ENCODE measurements around the gene HRH2.

The HRH2 gene

DNA sequence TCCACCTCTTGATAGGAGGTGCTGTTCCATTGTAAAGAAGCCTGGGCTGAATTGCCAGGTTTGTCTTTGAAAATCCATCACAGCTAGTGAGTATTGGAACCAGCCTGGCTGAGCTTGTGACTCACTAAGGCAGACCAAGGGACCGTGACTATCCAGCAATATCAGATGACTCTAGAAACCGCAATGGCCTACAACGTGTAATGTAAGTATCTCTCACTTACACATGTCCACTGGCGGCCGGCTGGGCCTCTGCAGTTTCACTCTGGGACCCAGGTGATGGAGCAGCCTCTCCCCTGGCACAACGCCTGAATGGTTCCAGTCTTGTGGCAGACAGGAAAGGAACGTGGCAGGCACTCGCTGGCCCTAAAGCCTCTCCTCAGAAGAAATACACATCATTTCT is 3.1 kb upstream of the HRH2 start:
- no peak overlapping the region for H3K4me3 ChIP-seq (ENCODE audit: low read length)
- DNase-seq (ENCODE audit: low read depth) = no peak
- TF ChIP-seq CTCF (conservative IDR thresholded peaks at IDR 0.05; ENCODE audit: low read length) = no peak

GRCh38 chr5:175655411-175655810 is 2.5 kb upstream of the HRH2 start:
- H3K4me3 ChIP-seq (ENCODE audit: low read length) = no peak overlapping the region
- no peak for DNase-seq (ENCODE audit: low read depth)
- no peak for TF ChIP-seq CTCF (conservative IDR thresholded peaks at IDR 0.05; ENCODE audit: low read length)

DNA sequence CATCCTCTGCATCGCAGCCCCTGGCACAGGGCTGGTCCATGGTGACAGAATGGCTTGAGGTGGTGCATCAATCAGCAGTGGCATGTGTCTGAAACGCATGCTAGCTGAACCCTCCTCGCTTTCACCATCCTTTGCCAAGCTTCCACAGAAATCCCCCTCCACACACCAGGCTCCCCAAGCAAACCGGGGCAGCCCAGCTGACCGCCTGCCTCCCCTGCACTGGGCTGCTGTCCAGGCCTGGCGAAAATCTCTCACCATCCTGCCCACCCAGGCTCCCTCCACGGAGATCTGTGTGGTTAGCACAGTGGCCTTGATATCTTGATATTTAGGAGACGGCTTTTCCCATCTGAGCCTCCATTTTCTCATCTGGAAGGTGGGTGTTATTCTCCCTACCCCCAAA is 905 bp upstream of the HRH2 start:
- no peak overlapping the region for H3K4me3 ChIP-seq (ENCODE audit: low read length)
- DNase-seq (ENCODE audit: low read depth) = no peak
- no peak for TF ChIP-seq CTCF (conservative IDR thresholded peaks at IDR 0.05; ENCODE audit: low read length)

DNA sequence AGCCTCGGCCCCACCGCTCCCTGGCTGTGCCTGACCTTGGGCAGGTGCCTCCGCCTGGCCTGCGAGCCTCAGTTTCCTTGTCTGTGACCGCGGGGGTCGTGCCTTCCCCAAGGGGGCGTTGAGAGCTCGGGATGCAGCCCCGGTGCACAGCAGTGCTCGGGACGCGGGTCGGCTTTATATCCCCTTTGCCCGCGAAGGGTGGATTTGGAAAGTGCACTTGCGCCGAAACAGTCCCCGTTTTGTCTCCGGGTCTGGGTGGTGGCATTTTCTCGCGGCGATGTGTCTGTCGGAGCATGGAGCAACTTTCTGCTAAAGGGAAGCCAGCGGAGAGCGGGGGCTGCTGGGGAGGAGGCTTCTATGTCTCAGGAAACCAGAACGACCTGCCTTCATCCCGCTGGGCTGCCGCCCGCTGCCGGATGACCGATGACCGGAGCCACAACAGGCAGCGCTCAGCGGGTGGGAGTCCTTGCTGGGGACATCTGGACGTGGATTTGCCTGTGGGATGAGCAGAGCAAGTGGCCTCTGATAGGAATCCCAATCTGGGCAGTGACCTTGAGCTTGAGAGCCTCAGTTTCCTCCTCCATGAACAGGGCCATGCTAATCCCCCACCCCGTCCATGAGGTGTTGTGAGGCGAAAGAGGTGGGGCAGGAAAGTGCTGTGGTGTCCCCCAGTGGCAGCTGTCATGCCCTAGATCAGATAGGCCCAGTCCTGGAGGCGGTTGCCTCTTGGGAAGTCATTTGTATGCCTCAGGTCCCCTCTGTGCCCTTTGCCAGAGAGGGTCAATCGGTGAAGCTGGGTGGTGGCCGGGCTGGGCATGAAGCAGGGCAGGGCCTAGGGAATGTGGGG is 651 bp downstream of the HRH2 start:
- DNase-seq (ENCODE audit: low read depth) = no peak
- no peak overlapping the region for H3K4me3 ChIP-seq (ENCODE audit: low read length)
- no peak for TF ChIP-seq CTCF (conservative IDR thresholded peaks at IDR 0.05; ENCODE audit: low read length)

- H3K4me3 ChIP-seq (ENCODE audit: low read length) = no peak overlapping the region
- DNase-seq (ENCODE audit: low read depth) = no peak
- TF ChIP-seq CTCF (conservative IDR thresholded peaks at IDR 0.05; ENCODE audit: low read length) = no peak
These were observed 1.8 kb downstream of the HRH2 start for GRCh38 chr5:175659546-175660253.

DNA sequence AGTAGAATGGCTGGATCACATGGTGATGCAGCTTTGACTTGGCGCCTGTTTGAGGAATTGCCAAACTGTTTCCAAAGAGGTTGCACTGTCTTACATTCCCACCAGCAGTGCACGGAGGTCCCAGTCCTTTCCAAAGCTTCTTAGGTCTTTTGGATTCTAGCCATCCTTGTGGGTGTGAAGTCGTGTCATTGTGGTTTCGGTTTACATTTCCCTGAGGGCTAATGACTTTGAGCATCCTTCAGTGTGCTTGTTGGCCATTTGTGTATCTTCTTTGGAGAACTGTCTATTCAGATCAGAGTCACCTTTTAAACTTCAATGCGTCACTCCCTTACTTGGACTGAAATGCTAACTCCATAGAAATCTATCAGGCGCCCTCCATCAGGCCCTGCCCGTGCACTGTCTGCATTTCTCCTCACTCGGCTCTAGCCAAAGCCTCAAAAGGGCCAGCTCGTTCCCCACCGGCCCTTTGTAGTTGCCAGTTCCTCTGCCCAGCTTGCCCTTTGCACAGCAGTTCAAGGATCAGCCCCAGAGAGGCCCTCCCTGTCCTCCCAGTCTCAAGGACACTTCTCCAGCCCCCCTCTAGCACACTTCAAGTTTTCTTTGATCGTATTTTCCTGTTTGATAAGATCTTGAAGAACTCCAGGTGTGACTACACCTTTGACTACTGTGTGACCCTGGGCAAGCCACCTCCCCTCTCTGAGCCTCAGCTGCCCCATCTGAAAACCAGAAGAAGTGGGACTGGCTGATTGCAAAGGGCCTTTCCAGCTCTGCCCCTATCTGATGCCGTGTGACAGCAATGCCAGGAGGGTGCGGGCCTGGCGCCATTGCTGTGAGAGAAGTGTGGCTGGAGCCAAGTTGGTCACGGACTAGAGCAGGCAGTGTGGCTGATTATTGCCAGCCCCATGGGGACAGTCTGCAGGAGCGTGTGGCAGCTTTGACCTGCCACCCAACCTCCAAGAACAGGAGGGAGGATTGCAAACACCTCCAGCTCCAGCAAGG is 5.6 kb downstream of the HRH2 start:
- H3K4me3 ChIP-seq (ENCODE audit: low read length) = no peak overlapping the region
- TF ChIP-seq CTCF (conservative IDR thresholded peaks at IDR 0.05; ENCODE audit: low read length) = no peak
- no peak for DNase-seq (ENCODE audit: low read depth)
